SU-DHL-6 (cell line): Measurements from ENCODE around the gene STARD3.

Experiments used
- H2AFZ ChIP-seq: fragments of 200-600 bp; sonication (generic); 2 replicates; pipeline ENCODE4 v1.6.1; 2014; ENCODE audit warnings: low read depth, mild to moderate bottlenecking, moderate library complexity, mixed read lengths, antibody characterized with exemption, low read length; ENCODE audit not compliant: severe bottlenecking
- H3F3A ChIP-seq: fragments of 200-600 bp; shearing (Covaris generic); 2 replicates; pipeline ENCODE4 v1.6.0; 2016; ENCODE audit warnings: antibody characterized with exemption, mild to moderate bottlenecking; ENCODE audit not compliant: insufficient read depth
- H3K27ac ChIP-seq: fragments of 200-600 bp; sonication (generic); 2 replicates; pipeline ENCODE4 v1.5.1; 2016; ENCODE audit warnings: low read depth, mild to moderate bottlenecking, low read length, moderate library complexity, mixed read lengths
- H3K27me3 ChIP-seq: fragments of 200-600 bp; sonication (generic), shearing (Covaris generic); 2 replicates; pipeline ENCODE4 v1.6.0; 2014; ENCODE audit warnings: mild to moderate bottlenecking, low read length
- H3K36me3 ChIP-seq: fragments of 200-600 bp; sonication (generic); 2 replicates; pipeline ENCODE4 v1.6.1; 2014; ENCODE audit warnings: mild to moderate bottlenecking, low read length, mixed read lengths
- H3K4me2 ChIP-seq: fragments of 300-600, 200-600 bp; shearing (Covaris generic), sonication (generic); 2 replicates; pipeline ENCODE4 v1.6.0; 2014; ENCODE audit warnings: low read length, low read depth, mild to moderate bottlenecking; ENCODE audit not compliant: poor library complexity, severe bottlenecking
- H3K4me3 ChIP-seq: fragments of 200-600 bp; sonication (generic); 2 replicates; pipeline ENCODE4 v1.5.1; 2014; ENCODE audit warnings: antibody characterized with exemption, low read length, mild to moderate bottlenecking, mixed read lengths; ENCODE audit not compliant: insufficient read depth, poor library complexity, severe bottlenecking
- H3K79me2 ChIP-seq: fragments of 200-600 bp; sonication (generic); 2 replicates; pipeline ENCODE4 v1.6.1; 2014; ENCODE audit warnings: mild to moderate bottlenecking, low read length, moderate library complexity; ENCODE audit not compliant: insufficient read depth
- H3K9ac ChIP-seq: fragments of 200-600 bp; sonication (generic); 2 replicates; pipeline ENCODE4 v1.7.0; 2014; ENCODE audit warnings: mild to moderate bottlenecking, low read length
- H3K9me2 ChIP-seq: fragments of 200-600 bp; sonication (generic); replicated peaks from 2 replicates; pipeline ENCODE4 v1.6.1; 2014; ENCODE audit warnings: low read length; ENCODE audit not compliant: insufficient read depth
- H3K9me3 ChIP-seq: fragments of 200-600 bp; sonication (generic); 2 replicates; pipeline ENCODE4 v1.6.1; 2014; ENCODE audit warnings: low read length, mixed read lengths; ENCODE audit not compliant: insufficient read depth
- H4K20me1 ChIP-seq: fragments of 200-600 bp; sonication (generic); 2 replicates; pipeline ENCODE4 v1.6.1; 2014; ENCODE audit warnings: low read depth, mild to moderate bottlenecking, antibody characterized with exemption, low read length, moderate library complexity, mixed read lengths
- CTCF ChIP-seq: fragments of 200-600 bp; sonication (generic); IDR thresholded peaks from one replicate; pipeline ENCODE4 v1.5.1; 2017; ENCODE audit warnings: antibody characterized with exemption, mild to moderate bottlenecking, low read length, moderate library complexity; ENCODE audit not compliant: insufficient read depth, poor library complexity, severe bottlenecking
- EZH2phosphoT487 ChIP-seq: fragments of 200-600 bp; sonication (generic), shearing (Covaris generic); conservative IDR thresholded peaks from 2 replicates; pipeline ENCODE4 v1.6.1; 2018; ENCODE audit warnings: mild to moderate bottlenecking, antibody characterized with exemption, low read length, moderate library complexity, mixed read lengths

The STARD3 gene

GRCh38 chr17:39673335-39674081 lies 36.6 kb downstream of the STARD3 start:
- Histone ChIP-seq H3K79me2 (no peaks in the 10 kb centered on the region), H2AFZ (no peak overlapping the region), H3K4me3 (no peak overlapping the region), H4K20me1 (no peaks in the 10 kb centered on the region), H3K4me2 (no peak overlapping the region), H3K27ac (no peak overlapping the region), H3F3A (no peaks in the 10 kb centered on the region), H3K9me2 (no peaks in the 10 kb centered on the region), H3K9ac (no peak overlapping the region), H3K9me3 (no peaks in the 10 kb centered on the region), H3K27me3 (no peaks in the 10 kb centered on the region), H3K36me3 (no peaks in the 10 kb centered on the region)
- TF ChIP-seq EZH2phosphoT487 (no peak), CTCF (no peak)

GRCh38 chr17:39674179-39674578 lies 37.2 kb downstream of the STARD3 start:
- Histone ChIP-seq H2AFZ (no peak overlapping the region), H3K27ac (no peak overlapping the region), H4K20me1 (no peaks in the 10 kb centered on the region), H3K79me2 (no peaks in the 10 kb centered on the region), H3K4me2 (no peak overlapping the region), H3K9me2 (no peaks in the 10 kb centered on the region), H3K9ac (no peak overlapping the region), H3K36me3 (no peaks in the 10 kb centered on the region), H3F3A (no peaks in the 10 kb centered on the region), H3K4me3 (no peak overlapping the region), H3K27me3 (no peaks in the 10 kb centered on the region), H3K9me3 (no peaks in the 10 kb centered on the region)
- TF ChIP-seq CTCF, result no peak
- TF ChIP-seq EZH2phosphoT487, result no peak

- H3K9ac ChIP-seq, result no peak overlapping the region
- no peaks in the 10 kb centered on the region for H3K9me3 ChIP-seq
- no peak overlapping the region for H3K4me2 ChIP-seq
- no peaks in the 10 kb centered on the region for H3K79me2 ChIP-seq
- no peaks in the 10 kb centered on the region for H3K9me2 ChIP-seq
- H3K27me3 ChIP-seq, result no peaks in the 10 kb centered on the region
- H3K36me3 ChIP-seq, result no peaks in the 10 kb centered on the region
- TF ChIP-seq CTCF (no peak), EZH2phosphoT487 (no peak)
- H3K4me3 ChIP-seq, result no peak overlapping the region
- H3K27ac ChIP-seq, result no peak overlapping the region
- no peaks in the 10 kb centered on the region for H3F3A ChIP-seq
- no peaks in the 10 kb centered on the region for H4K20me1 ChIP-seq
- H2AFZ ChIP-seq, result no peak overlapping the region
Observed at GRCh38 chr17:39674702-39675389, 37.9 kb downstream of the STARD3 start.
